GM19193 (cell line): Measurements from ENCODE around the gene BMP4.

Source experiments
- POLR2A ChIP-seq: IDR thresholded peaks from 4 replicates; pipeline ENCODE4 v1.6.1; 2011; ENCODE audit not compliant: insufficient read depth, insufficient read length; ENCODE audit errors: extremely low read depth

The BMP4 gene

GRCh38 chr14:53975444-53975843, 18.8 kb upstream of the BMP4 start:
- no peak for TF ChIP-seq POLR2A

GRCh38 chr14:53971521-53971920, 14.9 kb upstream of the BMP4 start:
- TF ChIP-seq POLR2A = no peak

- TF ChIP-seq POLR2A = no peak
Observed at GRCh38 chr14:53969326-53969725, 12.7 kb upstream of the BMP4 start.

- TF ChIP-seq POLR2A = no peak
Observed at GRCh38 chr14:53968726-53969125, 12.1 kb upstream of the BMP4 start.

GRCh38 chr14:53967606-53968005, 11.0 kb upstream of the BMP4 start:
- TF ChIP-seq POLR2A = no peak

- TF ChIP-seq POLR2A = no peak
Observed at GRCh38 chr14:53964249-53964648, 7.6 kb upstream of the BMP4 start.

GRCh38 chr14:53963320-53964227, 6.9 kb upstream of the BMP4 start:
- no peak for TF ChIP-seq POLR2A

- no peak for TF ChIP-seq POLR2A
Observed at GRCh38 chr14:53962953-53963319, 6.3 kb upstream of the BMP4 start.

- TF ChIP-seq POLR2A = no peak
Observed at GRCh38 chr14:53958628-53959027, 2.0 kb upstream of the BMP4 start.

- TF ChIP-seq POLR2A = no peak
Observed at GRCh38 chr14:53957739-53958138, 1.1 kb upstream of the BMP4 start.

- TF ChIP-seq POLR2A = no peak
Observed at GRCh38 chr14:53955671-53956426, 776 bp downstream of the BMP4 start.

- TF ChIP-seq POLR2A = no peak
Observed at GRCh38 chr14:53955229-53955556, 1.4 kb downstream of the BMP4 start.

- TF ChIP-seq POLR2A = no peak
Observed at GRCh38 chr14:53954551-53955228, 1.9 kb downstream of the BMP4 start.

GRCh38 chr14:53953828-53954550, 2.6 kb downstream of the BMP4 start:
- no peak for TF ChIP-seq POLR2A

- no peak for TF ChIP-seq POLR2A
Observed at GRCh38 chr14:53953002-53953827, 3.4 kb downstream of the BMP4 start.

GRCh38 chr14:53952533-53952932, 4.1 kb downstream of the BMP4 start:
- TF ChIP-seq POLR2A = no peak
